HepG2 (cell line): ENCODE results near the gene SETD2. TPM values are rescaled to one million over a fixed set of nuclear protein-coding genes. Genes with fewer than 3 reads are reported as not detected.
A peak's percentile ranks its signal among the peaks of the same experiment; 100 is the strongest.

Source experiments
- ARID4A ChIP-seq: sonication (generic); formaldehyde crosslinking; IDR thresholded peaks from 2 replicates; pipeline ENCODE4 v1.5.0; 2020; ENCODE audit warnings: mild to moderate bottlenecking, missing genetic modification reagents, borderline replicate concordance
- CREM ChIP-seq, 2 experiments: sonication (generic) in 1 of 2; formaldehyde crosslinking in 1 of 2; IDR thresholded peaks; 2 replicates each; pipeline versions ENCODE4 v1.4.0 to v1.6.1; 2016 to 2020; ENCODE audit warnings: antibody characterized with exemption in 1 of 2, mild to moderate bottlenecking in 1 of 2, missing genetic modification reagents in 1 of 2
- FOXA1 ChIP-seq, 2 experiments: fragments of 450-650 bp in 1 of 2; sonication (generic) in 1 of 2; formaldehyde crosslinking in 1 of 2; IDR thresholded peaks; 2 replicates each; pipeline versions ENCODE4 v1.4.0 to v1.6.1; 2016 to 2020; ENCODE audit warnings: missing genetic modification reagents in 1 of 2
- FOXJ3 ChIP-seq: sonication (generic); formaldehyde crosslinking; IDR thresholded peaks from 2 replicates; pipeline ENCODE4 v1.4.0; 2020; ENCODE audit warnings: missing genetic modification reagents, mild to moderate bottlenecking, borderline replicate concordance
- PHF21A ChIP-seq: sonication (generic); formaldehyde crosslinking; IDR thresholded peaks from 2 replicates; pipeline ENCODE4 v1.5.0; 2020; ENCODE audit warnings: mild to moderate bottlenecking, missing genetic modification reagents
- SOX6 ChIP-seq, 2 experiments: fragments of 450-650 bp in 1 of 2; sonication (generic) in 1 of 2; formaldehyde crosslinking in 1 of 2; IDR thresholded peaks; 2 replicates each; pipeline versions ENCODE4 v1.4.0 to v1.6.1; 2017 to 2020; ENCODE audit warnings: antibody characterized with exemption in 1 of 2, mild to moderate bottlenecking in 1 of 2, missing genetic modification reagents in 1 of 2
- polyA plus RNA-seq, 8 experiments: library from polyadenylated mRNA; depleted of rRNA in 3 of 8; stranded (reverse) in 7 of 8; unstranded in 1 of 8; fragments of >200 nt; fragmentation: Illumina TruSeq in 4 of 8; extraction: Trizol in 4 of 8; gene quantifications; 2 replicates each; pipeline versions ENCODE4 v1.2.1 to v1.2.3, GENCODE V29; 2011 to 2016; ENCODE audit warnings: low read depth in 4 of 8, missing spikeins in 1 of 8, mixed read lengths in 1 of 8; ENCODE audit not compliant: insufficient read depth in 1 of 8
- total RNA-seq, 5 experiments: library from RNA; depleted of rRNA; stranded (reverse); fragments of >200 nt; fragmentation: Illumina TruSeq; extraction: Trizol; gene quantifications; 2 replicates each; pipeline ENCODE4 v1.2.3, GENCODE V29; 2016; ENCODE audit warnings: low read depth in 1 of 5

The SETD2 gene
- total and polyA plus RNA-seq, 2 of the 13 experiments (the other 11 are each of a cell fraction or from before 2014, with no cell fraction given): 14.2 to 24.2 TPM

GRCh38 chr3:47018269-47018611 lies 145.7 kb downstream of the SETD2 start (continued):
- no peak for TF ChIP-seq SOX6 (IDR thresholded peaks at IDR 0.05)
- TF ChIP-seq SOX6 (CRISPR knock-in tag; IDR thresholded peaks at IDR 0.05): peak; percentile 75
- no peak for TF ChIP-seq FOXA1 (IDR thresholded peaks at IDR 0.05)
- TF ChIP-seq FOXA1 (CRISPR knock-in tag; IDR thresholded peaks at IDR 0.05): peak; percentile 42; the same call in 1 of the 2 replicates
- TF ChIP-seq CREM (IDR thresholded peaks at IDR 0.05): no peak
- TF ChIP-seq CREM (CRISPR knock-in tag; IDR thresholded peaks at IDR 0.05): no peak
- peak; percentile 20; the same call in 1 of the 2 replicates for TF ChIP-seq ARID4A (CRISPR knock-in tag)
- peak; percentile 60; the same call in 1 of the 2 replicates for TF ChIP-seq PHF21A (CRISPR knock-in tag)
- 0 out of 2 replicates have a peak, but pooled peaks have one; percentile 41 for TF ChIP-seq FOXJ3 (CRISPR knock-in tag)
